Measurements from ENCODE around the gene UBE2N.

GRCh38 chr12:93438266-93439050, 3.3 kb downstream of the UBE2N start:
- no peak for TF ChIP-seq CTCF (IDR thresholded peaks at IDR 0.05; ENCODE audit: extremely low read depth in 1 of 2, insufficient read depth in 1 of 2, low read depth in 1 of 2, low read length in 2 of 2)
- TF ChIP-seq JUN (IDR thresholded peaks at IDR 0.05; ENCODE audit: borderline replicate concordance, insufficient read depth, insufficient read length, low read depth), result no peak

All from endothelial cell of umbilical vein (primary cell).